ENCODE measurements around the gene CAMSAP2.

CAMSAP2 gene

GRCh38 chr1:200706111-200706814 lies 32.4 kb upstream of the CAMSAP2 start:
- DNase-seq (ENCODE audit: insufficient read length, low spot score), result peak; percentile 25
- TF ChIP-seq CTCF (IDR thresholded peaks at IDR 0.05; ENCODE audit: insufficient read depth, missing control alignments), result no peak
- FAIRE-seq, result peak; percentile 98

GRCh38 chr1:200707116-200707515 lies 31.6 kb upstream of the CAMSAP2 start:
- DNase-seq (ENCODE audit: insufficient read length, low spot score), result no peak
- FAIRE-seq, result no peak
- TF ChIP-seq CTCF (IDR thresholded peaks at IDR 0.05; ENCODE audit: insufficient read depth, missing control alignments), result no peak

GRCh38 chr1:200708161-200708560 lies 30.5 kb upstream of the CAMSAP2 start:
- DNase-seq (ENCODE audit: insufficient read length, low spot score), result no peak
- no peak for TF ChIP-seq CTCF (IDR thresholded peaks at IDR 0.05; ENCODE audit: insufficient read depth, missing control alignments)
- no peak for FAIRE-seq

GRCh38 chr1:200708769-200709168 lies 29.9 kb upstream of the CAMSAP2 start:
- FAIRE-seq (no peak), DNase-seq (ENCODE audit: insufficient read length, low spot score) (no peak)

GRCh38 chr1:200710166-200710565 lies 28.5 kb upstream of the CAMSAP2 start:
- FAIRE-seq, result peak; percentile 46

More at GRCh38 chr1:200708769-200709168, 29.9 kb upstream of the CAMSAP2 start:
- TF ChIP-seq CTCF (IDR thresholded peaks at IDR 0.05; ENCODE audit: insufficient read depth, missing control alignments), result no peak

GRCh38 chr1:200714504-200715187 lies 24.0 kb upstream of the CAMSAP2 start:
- DNase-seq (ENCODE audit: insufficient read length, low spot score), result no peak
- FAIRE-seq, result peak; percentile 53

More at GRCh38 chr1:200710166-200710565, 28.5 kb upstream of the CAMSAP2 start:
- no peak for TF ChIP-seq CTCF (IDR thresholded peaks at IDR 0.05; ENCODE audit: insufficient read depth, missing control alignments)
- DNase-seq (ENCODE audit: insufficient read length, low spot score), result no peak

More at GRCh38 chr1:200714504-200715187, 24.0 kb upstream of the CAMSAP2 start:
- no peak for TF ChIP-seq CTCF (IDR thresholded peaks at IDR 0.05; ENCODE audit: insufficient read depth, missing control alignments)

Data from D721Med (cell line).